Testis (tissue), 2 donors: ENCODE results near the gene PIR.

ENCODE experiments used
- CTCF ChIP-seq, 3 experiments: fragments of 450-650 bp in 2 of 3; fragments of 200-600 bp in 1 of 3; sonication (generic) in 1 of 3; IDR thresholded peaks; one replicate each; pipeline ENCODE4 v1.5.1; 2016 to 2019; ENCODE audit warnings: antibody characterized with exemption in 3 of 3, mild to moderate bottlenecking in 2 of 3, moderate library complexity in 1 of 3
- POLR2A ChIP-seq: fragments of 450-650 bp; IDR thresholded peaks from one replicate; pipeline ENCODE4 v1.6.1; 2017; ENCODE audit warnings: antibody characterized with exemption, mild to moderate bottlenecking, moderate library complexity

GRCh38 chrX:15500497-15500966 lies 7.4 kb upstream of the PIR start, which contains the start of gene BMX:
- TF ChIP-seq POLR2A, result no peak
- no peak for TF ChIP-seq CTCF (IDR thresholded peaks at IDR 0.05)
